MCF 10A (cell line): ENCODE results near the gene NFE2L2. TPM values are rescaled to one million over a fixed set of nuclear protein-coding genes. Genes with fewer than 3 reads are reported as not detected.

Experiments used
- BruUV-seq: library from RNA; stranded (reverse); fragments of 400-500 nt; replicated peaks from 2 replicates; lab custom pipeline; 2021; lab: Mats Ljungman, UMichigan
- CTCF ChIA-PET: fragments of 300-600 bp; sonication (Branson Sonifier 250); formaldehyde crosslinking; extraction: SDS; loops from one replicate; lab custom pipeline; 2021; ENCODE audit warnings: antibody characterized with exemption, inconsistent platforms; lab: Yijun Ruan, JAX
- POLR2A ChIA-PET: fragments of 300-600, 350-650 bp; sonication (Branson Sonifier 250); formaldehyde crosslinking; extraction: SDS; loops from one replicate; lab custom pipeline; 2020; ENCODE audit warnings: antibody characterized with exemption, inconsistent platforms; lab: Yijun Ruan, JAX
- DNase-seq: peaks from one replicate; pipeline ENCODE4 v3.0.0-alpha.2; 2018; ENCODE audit not compliant: unreplicated experiment
- H3K27ac Mint-ChIP-seq: one replicate; pipeline ENCODE4 v1.8.0; 2022; ENCODE audit warnings: mild to moderate bottlenecking, low read depth, mixed read lengths; ENCODE audit not compliant: unreplicated experiment
- H3K27me3 Mint-ChIP-seq: one replicate; pipeline ENCODE4 v1.8.0; 2022; ENCODE audit warnings: mixed read lengths; ENCODE audit not compliant: insufficient read depth, unreplicated experiment
- H3K36me3 Mint-ChIP-seq: one replicate; pipeline ENCODE4 v1.8.0; 2022; ENCODE audit warnings: mild to moderate bottlenecking, moderate library complexity, mixed read lengths; ENCODE audit not compliant: insufficient read depth, unreplicated experiment
- H3K4me1 Mint-ChIP-seq: one replicate; pipeline ENCODE4 v1.8.0; 2022; ENCODE audit warnings: mixed read lengths; ENCODE audit not compliant: insufficient read depth, unreplicated experiment
- H3K4me3 Mint-ChIP-seq: one replicate; pipeline ENCODE4 v1.8.0; 2022; ENCODE audit warnings: mild to moderate bottlenecking, moderate library complexity, mixed read lengths; ENCODE audit not compliant: unreplicated experiment
- H3K9me3 Mint-ChIP-seq: one replicate; pipeline ENCODE4 v1.8.0; 2022; ENCODE audit warnings: mixed read lengths; ENCODE audit not compliant: unreplicated experiment
- CTCF ChIP-seq: fragments of 200-600 bp; IDR thresholded peaks from one replicate; pipeline ENCODE4 v1.8.0; 2022; ENCODE audit warnings: antibody characterized with exemption, mild to moderate bottlenecking; ENCODE audit not compliant: unreplicated experiment
- intact Hi-C: fragments of 100-400 bp; cut with micrococcal nuclease; formaldehyde crosslinking; loops from 2 replicates; pipeline ENCODE4 v1.14.1; 2022
- total RNA-seq: library from RNA; stranded (reverse); gene quantifications from 2 replicates; pipeline ENCODE4 v1.2.3, GENCODE V29; 2022

The NFE2L2 gene
- total RNA-seq, 1 experiment from 2014 or later: 180 TPM

- no peak for DNase-seq
- peak overlapping the region; percentile 91 for H3K27ac Mint-ChIP-seq
- H3K4me3 Mint-ChIP-seq: no peak overlapping the region
- no peaks in the 10 kb centered on the region for H3K36me3 Mint-ChIP-seq
- peaks cover 22% of the 10 kb centered on the region for H3K4me1 Mint-ChIP-seq
- POLR2A ChIA-PET: interaction anchor here (0.8 to 6.2 kb wide), 23 partner anchors 10 to 107 kb away, joined by 3 to 192 read pairs (median 5); partner anchors contain the start of genes HNRNPA3 and NFE2L2
- H3K9me3 Mint-ChIP-seq: no peaks in the 10 kb centered on the region
- no TSS peak for BruUV-seq
- H3K27me3 Mint-ChIP-seq: no peaks in the 10 kb centered on the region
- CTCF ChIA-PET: interaction anchor here (0.9 to 4.0 kb wide), 9 partner anchors 8 to 109 kb away, joined by 3 to 24 read pairs (median 4); partner anchors contain the start of gene NFE2L2
- TF ChIP-seq CTCF: no peak
- intact Hi-C loops: no loop called here
Observed at GRCh38 chr2:177272765-177273164, 8.2 kb upstream of the NFE2L2 start.

DNA sequence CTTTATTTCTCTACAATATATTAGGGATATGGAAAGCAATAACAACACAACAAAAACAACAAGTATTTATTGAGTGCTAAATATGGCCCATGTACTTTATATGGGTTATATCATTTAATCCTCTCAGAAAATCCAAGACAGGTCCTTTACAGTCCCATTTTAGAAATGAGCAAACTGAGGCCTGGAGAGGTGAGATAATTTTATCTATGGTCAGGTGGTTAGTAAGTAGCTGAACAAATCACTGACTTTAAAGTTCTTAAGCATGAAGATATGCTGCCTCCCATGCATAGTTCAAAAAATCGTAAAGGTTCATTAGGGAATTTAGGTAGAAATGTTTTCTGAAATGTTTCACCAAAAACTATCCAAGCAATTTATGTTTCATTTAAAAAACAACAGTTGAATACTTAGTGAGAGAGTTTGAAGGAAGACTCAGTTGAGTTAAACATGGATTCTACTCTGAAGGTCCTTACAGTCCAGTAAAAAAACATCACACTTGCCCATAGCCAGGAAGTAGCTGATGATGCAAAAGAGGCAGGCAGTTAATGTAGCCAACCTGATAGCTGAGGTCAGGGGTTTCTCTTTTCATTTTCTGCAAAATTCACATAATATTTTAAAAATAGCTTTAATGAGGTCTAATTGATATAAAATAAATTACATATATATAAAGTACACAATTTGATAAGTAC, 7.6 kb upstream of the NFE2L2 start:
- POLR2A ChIA-PET: interaction anchor here (0.8 to 6.2 kb wide), 18 partner anchors 9 to 107 kb away, joined by 3 to 192 read pairs (median 8); partner anchors contain the start of genes HNRNPA3 and NFE2L2
- Mint-ChIP-seq H3K27me3 (no peaks in the 10 kb centered on the region), H3K36me3 (no peaks in the 10 kb centered on the region), H3K9me3 (no peaks in the 10 kb centered on the region), H3K27ac (no peak overlapping the region), H3K4me1 (peaks cover 28% of the 10 kb centered on the region), H3K4me3 (no peak overlapping the region)
- BruUV-seq: no TSS peak
- no peak for DNase-seq
- TF ChIP-seq CTCF: no peak
- intact Hi-C loops: no loop called here
- CTCF ChIA-PET: interaction anchor here (0.5 to 4.0 kb wide), 9 partner anchors 8 to 109 kb away, joined by 3 to 24 read pairs (median 4); partner anchors contain the start of gene NFE2L2

DNA sequence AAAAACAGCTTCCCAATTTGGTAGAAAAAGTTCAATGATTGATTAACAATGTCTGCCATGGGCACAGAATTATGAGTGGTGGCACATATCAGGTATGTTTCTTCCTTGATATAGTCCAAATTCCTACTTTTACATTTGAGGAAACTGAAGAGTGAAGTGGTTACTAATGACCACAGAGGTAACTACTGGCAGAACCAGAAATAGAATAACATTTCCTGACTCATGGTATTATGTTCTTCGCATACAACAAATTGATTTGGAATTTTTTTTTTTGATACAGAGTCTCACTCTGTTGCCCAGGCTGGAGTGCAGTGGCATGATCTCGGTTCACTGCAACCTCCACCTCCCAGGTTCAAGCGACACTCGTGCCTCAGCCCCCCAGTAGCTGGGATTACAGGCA, 6.0 kb upstream of the NFE2L2 start:
- POLR2A ChIA-PET: interaction anchor here (0.8 to 6.2 kb wide), 8 partner anchors 8 to 105 kb away, joined by 3 to 192 read pairs (median 14); partner anchors contain the start of genes HNRNPA3 and NFE2L2

More for the DNA sequence above, 6.0 kb upstream of the NFE2L2 start:
- Mint-ChIP-seq H3K9me3 (no peaks in the 10 kb centered on the region), H3K27ac (no peak overlapping the region), H3K4me1 (peaks cover 41% of the 10 kb centered on the region), H3K27me3 (no peaks in the 10 kb centered on the region), H3K36me3 (no peaks in the 10 kb centered on the region), H3K4me3 (no peak overlapping the region)
- TF ChIP-seq CTCF: no peak
- CTCF ChIA-PET: interaction anchor here (1.0 to 1.3 kb wide), 2 partner anchors 15 to 26 kb away, joined by 3 read pairs; no protein-coding TSS in a partner anchor
- BruUV-seq: no TSS peak
- intact Hi-C loops: no loop called here
- no peak for DNase-seq
